Subcutaneous abdominal adipose tissue (tissue), 5 donors: ENCODE results near the gene KANSL1L.

ENCODE experiments used
- H3K27ac ChIP-seq: one replicate; pipeline ENCODE4 v1.7.0; 2013; ENCODE audit warnings: low read depth, mild to moderate bottlenecking, inconsistent platforms, low read length, moderate library complexity
- H3K27me3 ChIP-seq, 5 donors: one replicate each; pipeline ENCODE4 v1.7.0; 2013; ENCODE audit warnings: low read length in 5 of 5, inconsistent platforms in 1 of 5; ENCODE audit not compliant: control insufficient read depth in 5 of 5, insufficient read depth in 4 of 5
- H3K36me3 ChIP-seq, 5 donors: one replicate each; pipeline ENCODE4 v1.7.0; 2013; ENCODE audit warnings: low read length in 5 of 5; ENCODE audit not compliant: control insufficient read depth in 5 of 5, insufficient read depth in 5 of 5
- H3K4me1 ChIP-seq, 5 donors: one replicate each; pipeline ENCODE4 v1.7.0; 2013; ENCODE audit warnings: low read length in 5 of 5, mild to moderate bottlenecking in 3 of 5, moderate library complexity in 1 of 5; ENCODE audit not compliant: control insufficient read depth in 5 of 5, insufficient read depth in 5 of 5
- H3K4me3 ChIP-seq, 5 donors: one replicate each; pipeline ENCODE4 v1.7.0; 2013; ENCODE audit warnings: low read length in 5 of 5, low read depth in 1 of 5
- H3K9ac ChIP-seq, 5 donors: one replicate each; pipeline ENCODE4 v1.7.0; 2013; ENCODE audit warnings: low read length in 5 of 5, mild to moderate bottlenecking in 4 of 5, moderate library complexity in 3 of 5
- H3K9me3 ChIP-seq, 5 donors: one replicate each; pipeline ENCODE4 v1.7.0; 2013; ENCODE audit warnings: low read length in 5 of 5; ENCODE audit not compliant: control insufficient read depth in 5 of 5
- donor health status: healthy.
- donor health status: healthy.
- donor health status: healthy.
- donor health status: healthy.
- donor health status: healthy.

KANSL1L gene

DNA sequence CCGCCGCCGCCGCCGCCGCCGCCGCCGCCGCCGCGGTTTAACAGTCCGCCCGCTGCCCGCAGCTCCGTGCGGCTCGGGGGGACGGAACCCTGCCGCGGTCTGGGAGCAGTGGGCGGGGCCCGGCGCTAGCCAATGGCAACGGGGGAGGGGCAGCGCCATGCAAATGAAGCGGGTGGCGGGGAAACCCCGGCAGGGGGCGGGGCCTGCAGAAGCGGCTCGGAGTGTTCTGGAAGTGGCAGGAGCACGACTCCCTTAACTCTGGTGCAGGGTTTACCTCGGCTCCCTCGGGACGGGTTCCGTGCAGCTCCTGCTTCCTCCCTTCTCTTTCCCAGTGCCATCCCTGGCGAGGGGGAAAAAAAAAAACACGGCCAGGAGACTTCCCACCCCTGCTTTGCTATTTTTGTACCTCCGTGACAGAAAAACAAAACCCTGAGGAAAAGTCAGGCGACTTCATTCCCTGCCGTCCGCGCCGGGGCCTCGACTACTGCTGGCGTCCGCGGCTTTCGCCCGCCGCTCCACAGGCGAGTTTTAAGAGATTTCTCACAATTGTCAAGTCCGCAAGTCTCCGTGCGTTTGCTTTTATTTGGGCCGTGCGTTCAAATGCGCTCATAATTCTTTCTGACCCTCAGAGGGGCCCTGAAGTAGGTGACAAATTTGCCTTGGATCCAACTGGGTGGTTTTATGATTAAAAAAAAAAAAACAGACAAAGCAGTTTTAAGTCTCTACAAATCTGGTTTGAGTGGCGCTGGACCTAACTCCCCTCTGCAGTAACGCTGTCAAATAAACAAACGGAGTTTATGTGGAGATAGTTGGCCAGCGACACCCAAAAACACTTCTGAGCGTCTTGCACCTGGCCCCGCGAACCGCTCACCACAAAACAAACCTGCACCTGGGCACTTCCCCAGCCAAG lies at the start of gene KANSL1L:
KANSL1L (minus strand) TSS at position 101 of the 910 bp plus-strand sequence. CDS start 16,827 bp downstream, outside the sequence.
- no peaks in the 10 kb centered on the region for H3K36me3 ChIP-seq

GRCh38 chr2:210215120-210215519 lies 43.9 kb upstream of the KANSL1L start:
- Histone ChIP-seq H3K9ac (no peak overlapping the region), H3K27ac (no peak overlapping the region), H3K36me3 (peaks cover 0 to 13% (median 2%) of the 10 kb centered on the region in 5 donors), H3K27me3 (no peaks in the 10 kb centered on the region), H3K4me1 (no peaks in the 10 kb centered on the region), H3K9me3 (no peaks in the 10 kb centered on the region), H3K4me3 (no peak overlapping the region)

More for the DNA sequence above, at the start of gene KANSL1L:
- Histone ChIP-seq H3K27ac (peak within 1 kb of the TSS; percentile 100), H3K27me3 (no peaks in the 10 kb centered on the region), H3K9ac (peak within 1 kb of the TSS; percentile 88 to 99 (median 94)), H3K4me1 (peaks cover 0 to 35% (median 32%) of the 10 kb centered on the region in 5 donors), H3K4me3 (peak within 1 kb of the TSS; percentile 82 to 97 (median 90)), H3K9me3 (no peaks in the 10 kb centered on the region)

DNA sequence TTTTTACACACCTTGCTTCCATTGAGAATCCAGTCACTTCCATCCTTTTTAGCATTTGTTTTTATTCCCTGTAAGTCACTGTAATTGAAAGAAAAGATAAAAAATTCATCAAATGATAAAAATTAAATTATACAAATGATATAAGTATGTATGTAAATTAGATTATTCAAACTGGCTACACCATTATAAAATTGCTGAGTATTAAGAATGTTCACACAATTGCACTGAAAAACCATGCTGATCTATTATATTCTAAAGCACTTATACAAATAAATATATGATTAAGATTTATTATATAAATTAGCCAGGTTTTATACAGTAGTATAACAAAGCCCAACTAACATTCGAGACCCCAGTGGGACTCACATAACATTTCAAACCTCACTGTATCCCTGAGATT lies 39.0 kb upstream of the KANSL1L start:
- Histone ChIP-seq H3K4me1 (no peaks in the 10 kb centered on the region), H3K36me3 (peaks cover 0 to 13% (median 9%) of the 10 kb centered on the region in 5 donors), H3K4me3 (no peak overlapping the region), H3K9me3 (no peaks in the 10 kb centered on the region), H3K27me3 (no peaks in the 10 kb centered on the region), H3K9ac (no peak overlapping the region), H3K27ac (no peak overlapping the region)

DNA sequence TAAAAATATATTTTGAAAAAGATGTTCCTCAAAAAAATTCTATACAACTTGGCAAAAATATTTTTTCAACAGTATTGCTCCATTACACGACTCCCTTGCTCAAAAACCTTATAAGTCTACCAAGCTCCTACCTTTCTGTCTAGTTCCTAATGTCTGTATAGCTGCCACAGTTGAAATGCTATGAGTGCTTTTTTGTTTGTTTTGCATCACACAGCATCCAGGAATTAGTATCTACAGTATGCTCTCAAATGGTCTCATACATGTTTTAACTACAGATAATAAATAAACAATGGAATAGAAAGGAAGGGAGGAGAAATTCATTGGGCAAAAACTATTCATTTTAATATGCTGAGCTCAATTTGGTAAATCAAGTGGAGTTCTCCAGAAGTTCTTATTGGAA lies 36.7 kb upstream of the KANSL1L start:
- Histone ChIP-seq H3K4me1 (peaks cover 0 to 12% (median 0%) of the 10 kb centered on the region in 5 donors), H3K9me3 (no peaks in the 10 kb centered on the region), H3K9ac (no peak overlapping the region), H3K27me3 (no peaks in the 10 kb centered on the region), H3K4me3 (no peak overlapping the region), H3K27ac (no peak overlapping the region), H3K36me3 (peaks cover 0 to 16% (median 9%) of the 10 kb centered on the region in 5 donors)

DNA sequence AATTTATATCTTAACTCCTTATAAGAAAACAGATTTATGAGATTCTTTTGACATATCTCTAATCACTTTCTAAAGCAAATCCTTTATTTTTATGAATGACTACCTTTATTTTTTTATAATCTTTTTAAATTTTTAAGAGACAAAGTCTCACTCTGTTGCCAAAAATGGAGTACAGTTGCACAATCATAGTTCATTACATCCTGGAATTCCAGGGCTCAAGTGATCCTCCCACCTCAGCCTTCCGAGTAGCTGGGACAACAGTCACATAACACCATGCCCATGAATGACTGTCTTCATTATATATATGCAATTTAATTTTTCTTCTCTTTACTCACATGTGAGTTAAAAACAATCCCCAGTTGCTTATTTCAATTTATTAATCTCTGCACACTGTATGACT lies 32.3 kb upstream of the KANSL1L start:
- no peak overlapping the region for H3K9ac ChIP-seq
- H3K9me3 ChIP-seq: no peaks in the 10 kb centered on the region
- no peak overlapping the region for H3K27ac ChIP-seq
- no peaks in the 10 kb centered on the region for H3K27me3 ChIP-seq
- H3K36me3 ChIP-seq: peaks cover 0 to 22% (median 3%) of the 10 kb centered on the region in 5 donors
- no peak overlapping the region for H3K4me3 ChIP-seq
- peaks cover 0 to 12% (median 0%) of the 10 kb centered on the region in 5 donors for H3K4me1 ChIP-seq

DNA sequence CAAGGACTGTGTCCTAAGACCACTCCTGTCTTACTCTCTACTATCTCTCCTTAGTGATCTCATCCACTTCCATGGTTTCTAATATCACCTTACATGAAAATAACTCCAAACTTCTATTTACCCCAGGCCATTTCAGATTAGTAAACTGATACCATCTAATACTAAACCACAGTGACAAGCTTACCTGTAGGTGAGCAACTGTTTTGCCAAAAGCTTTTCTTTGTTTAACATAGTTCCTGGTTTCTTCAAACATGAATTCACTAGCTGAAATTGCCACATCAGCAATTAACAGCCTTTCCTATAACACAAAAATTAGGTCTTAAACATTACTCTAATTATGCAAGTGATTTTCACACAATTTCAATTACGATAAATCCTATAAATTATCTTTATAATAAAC lies 31.9 kb upstream of the KANSL1L start:
- Histone ChIP-seq H3K9me3 (no peaks in the 10 kb centered on the region), H3K4me3 (no peak overlapping the region), H3K27ac (no peak overlapping the region), H3K36me3 (peaks cover 0 to 21% (median 3%) of the 10 kb centered on the region in 5 donors), H3K4me1 (peaks cover 0 to 12% (median 0%) of the 10 kb centered on the region in 5 donors), H3K27me3 (no peaks in the 10 kb centered on the region), H3K9ac (no peak overlapping the region)

DNA sequence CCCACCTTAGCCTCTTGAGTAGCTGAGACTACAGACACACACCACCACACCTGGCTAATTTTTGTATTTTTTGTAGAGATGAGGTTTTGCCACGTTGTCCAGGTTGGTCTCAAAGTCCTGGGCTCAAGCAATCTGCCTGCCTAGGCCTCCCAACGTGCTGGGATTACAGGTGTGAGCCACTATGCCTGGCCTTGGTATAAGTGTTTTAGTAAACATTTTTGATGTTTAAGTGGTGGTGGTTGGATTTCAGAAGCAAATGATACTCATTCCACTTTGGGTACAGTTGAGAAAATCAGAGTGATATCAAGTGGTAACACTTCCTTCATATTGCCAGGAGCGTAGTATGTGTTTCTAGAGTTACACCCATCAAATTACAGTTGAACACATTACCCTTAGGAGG lies 28.6 kb upstream of the KANSL1L start:
- H3K36me3 ChIP-seq: peaks cover 0 to 20% (median 3%) of the 10 kb centered on the region in 5 donors
- no peak overlapping the region for H3K4me3 ChIP-seq
- peaks cover 0 to 15% (median 0%) of the 10 kb centered on the region in 5 donors for H3K4me1 ChIP-seq
- no peak overlapping the region for H3K9ac ChIP-seq
- H3K27ac ChIP-seq: no peak overlapping the region
- no peaks in the 10 kb centered on the region for H3K27me3 ChIP-seq
- no peaks in the 10 kb centered on the region for H3K9me3 ChIP-seq

GRCh38 chr2:210199186-210199765 lies 28.1 kb upstream of the KANSL1L start:
- Histone ChIP-seq H3K4me1 (peaks cover 0 to 11% (median 0%) of the 10 kb centered on the region in 5 donors), H3K36me3 (peaks cover 0 to 20% (median 3%) of the 10 kb centered on the region in 5 donors), H3K27me3 (no peaks in the 10 kb centered on the region), H3K27ac (no peak overlapping the region), H3K9me3 (no peaks in the 10 kb centered on the region), H3K4me3 (no peak overlapping the region), H3K9ac (no peak overlapping the region)

- peaks cover 0 to 3% (median 0%) of the 10 kb centered on the region in 5 donors for H3K4me1 ChIP-seq
- peaks cover 0 to 20% (median 3%) of the 10 kb centered on the region in 5 donors for H3K36me3 ChIP-seq
- no peak overlapping the region for H3K27ac ChIP-seq
Measured at GRCh38 chr2:210198326-210198725, 27.1 kb upstream of the KANSL1L start.

GRCh38 chr2:210197720-210198119 lies 26.5 kb upstream of the KANSL1L start:
- peaks cover 0 to 3% (median 0%) of the 10 kb centered on the region in 5 donors for H3K4me1 ChIP-seq
- no peaks in the 10 kb centered on the region for H3K9me3 ChIP-seq
- H3K9ac ChIP-seq: no peak overlapping the region
- H3K27ac ChIP-seq: no peak overlapping the region
- H3K4me3 ChIP-seq: no peak overlapping the region
- peaks cover 0 to 15% (median 3%) of the 10 kb centered on the region in 5 donors for H3K36me3 ChIP-seq
- H3K27me3 ChIP-seq: no peaks in the 10 kb centered on the region

More at GRCh38 chr2:210198326-210198725, 27.1 kb upstream of the KANSL1L start:
- H3K9me3 ChIP-seq: no peaks in the 10 kb centered on the region
- H3K27me3 ChIP-seq: no peaks in the 10 kb centered on the region
- no peak overlapping the region for H3K4me3 ChIP-seq
- no peak overlapping the region for H3K9ac ChIP-seq
